Measurements from ENCODE around the gene TSPOAP1.

- TF ChIP-seq JUN (CRISPR knock-in tag; IDR thresholded peaks at IDR 0.05) (no peak), CTCF (IDR thresholded peaks at IDR 0.05) (no peak), ZNF671 (CRISPR knock-in tag; IDR thresholded peaks at IDR 0.05) (no peak), ATF1 (CRISPR knock-in tag; IDR thresholded peaks at IDR 0.05) (no peak), MAX (CRISPR knock-in tag; IDR thresholded peaks at IDR 0.05) (no peak), FOXK1 (CRISPR knock-in tag; IDR thresholded peaks at IDR 0.05) (no peak), ZNF416 (CRISPR knock-in tag; IDR thresholded peaks at IDR 0.05) (no peak)
Measured at GRCh38 chr17:58283674-58284612, 44.7 kb downstream of the TSPOAP1 start.

Measured in WTC11 (cell line).